ENCODE measurements around the gene WDR82. TPM values are rescaled to one million over a fixed set of nuclear protein-coding genes. Genes with fewer than 3 reads are reported as not detected.

The WDR82 gene
- total and polyA plus RNA-seq, 10 of the 15 experiments (the other 5 are each of a cell fraction or from before 2014, with no cell fraction given): 10.1 to 82.4 (median 48.7) TPM

- Histone ChIP-seq H4K20me1 (ENCODE audit: control insufficient read depth, insufficient read depth) (no peaks in the 10 kb centered on the region), H3K9me3 (replicated peaks; ENCODE audit: control insufficient read depth, insufficient read depth, low read length) (no peaks in the 10 kb centered on the region), H3K79me2 (ENCODE audit: control insufficient read depth, insufficient read depth, low read length) (no peaks in the 10 kb centered on the region), H3K4me1 (ENCODE audit: control insufficient read depth, insufficient read depth, low read length) (peaks cover 14% of the 10 kb centered on the region), H3K27me3 (replicated peaks in 1 of 2; ENCODE audit: control insufficient read depth in 2 of 2, insufficient read depth in 2 of 2, low read length in 1 of 2) (no peaks in the 10 kb centered on the region), H3K9ac (ENCODE audit: control insufficient read depth, insufficient read depth, low read length) (no peak overlapping the region), H2AFZ (ENCODE audit: control insufficient read depth, low read depth, low read length) (no peak overlapping the region), H3K4me2 (ENCODE audit: control insufficient read depth, insufficient read depth) (peak overlapping the region; percentile 10; the same call in 1 of the 2 replicates), H3K36me3 (ENCODE audit: control insufficient read depth in 2 of 2, insufficient read depth in 2 of 2, low read length in 1 of 2) (peaks cover 4 to 12% of the 10 kb centered on the region in 2 experiments), H3K4me3 (no peak overlapping the region), H3K27ac (ENCODE audit: control insufficient read depth, insufficient read depth) (0 out of 2 replicates have a peak overlapping the region, but pooled peaks have one; percentile 6)
- ChIA-PET RAD21 (ENCODE audit: unreplicated experiment) (interaction anchor here (1.2 to 4.9 kb wide), 10 partner anchors 34 to 229 kb away, joined by 3 to 53 read pairs (median 6); partner anchors contain the start of gene DUSP7), CTCF (interaction anchor here (0.6 to 8.5 kb wide), 19 partner anchors 9 to 222 kb away, joined by 3 to 129 read pairs (median 7); partner anchors contain the start of genes TWF2 and WDR82), POLR2A (interaction anchor here (0.5 to 0.8 kb wide), 2 partner anchors 83 to 194 kb away, joined by 3 to 6 read pairs; no protein-coding TSS in a partner anchor), SMC1A (ENCODE audit: uncharacterized antibody, unreplicated experiment) (interaction anchor here (1.0 to 10.5 kb wide), 6 partner anchors 11 to 166 kb away, joined by 4 to 112 read pairs (median 8); no protein-coding TSS in a partner anchor)
- intact Hi-C loops (cut with micrococcal nuclease; ENCODE audit: unreplicated experiment) (no loop called here), in situ Hi-C loops (cut with MboI) (no loop called here)
- no TSS peak for BruUV-seq (replicated peaks)
- WGBS (ENCODE audit: insufficient coverage, insufficient replicate concordance, low lambda C conversion rate, missing lambda C conversion rate): 68% methylated on average over 6 of the region's 6 CpGs
- no peak for ATAC-seq
- FAIRE-seq: no peak
- TF ChIP-seq FOXK2 (IDR thresholded peaks at IDR 0.05) (no peak), JUND (IDR thresholded peaks at IDR 0.05; ENCODE audit: low read depth, low read length) (no peak), ETV6 (conservative IDR thresholded peaks at IDR 0.05 in 1 of 2, IDR thresholded peaks at IDR 0.05 in 1 of 2; ENCODE audit: borderline replicate concordance in 1 of 2, low read depth in 1 of 2) (no peak), ZBTB11 (CRISPR knock-in tag; IDR thresholded peaks at IDR 0.05) (no peak), CHD1 (IDR thresholded peaks at IDR 0.05; ENCODE audit: low read depth, low read length) (no peak), PAX8 (IDR thresholded peaks at IDR 0.05) (no peak), ASH2L (IDR thresholded peaks at IDR 0.05; ENCODE audit: borderline replicate concordance, low read depth) (no peak), SIX5 (IDR thresholded peaks at IDR 0.05; ENCODE audit: low read depth, low read length, severe bottlenecking) (no peak), USF2 (IDR thresholded peaks at IDR 0.05; ENCODE audit: borderline replicate concordance, low read depth, low read length) (no peak), IRF5 (IDR thresholded peaks at IDR 0.05; ENCODE audit: borderline replicate concordance) (no peak), NFIC (IDR thresholded peaks at IDR 0.05; ENCODE audit: low read depth, low read length) (no peak), NFXL1 (IDR thresholded peaks at IDR 0.05; ENCODE audit: borderline replicate concordance) (no peak), MEF2B (IDR thresholded peaks at IDR 0.05; ENCODE audit: partially characterized antibody, poor library complexity, severe bottlenecking) (no peak), EED (IDR thresholded peaks at IDR 0.05; ENCODE audit: low read depth) (no peak)
- DNase-seq (ENCODE audit: low read depth, low spot score): no peak
These were observed 59.4 kb downstream of the WDR82 start for GRCh38 chr3:52218937-52219650.
